Activated naive CD8-positive, alpha-beta T cell (primary cell): ENCODE results near the gene PPP1R12C.
"Not testable (repeated sequence)": the region's sequence is repeated elsewhere in the genome, so short reads cannot be mapped to it uniquely, and the experiment has no call there.

ENCODE experiments used
- H3K27ac Mint-ChIP-seq: one replicate; pipeline ENCODE4 v1.8.0; 2021; ENCODE audit warnings: mixed read lengths
- H3K27me3 Mint-ChIP-seq: one replicate; pipeline ENCODE4 v1.8.0; 2021; ENCODE audit warnings: mixed read lengths
- H3K36me3 Mint-ChIP-seq: one replicate; pipeline ENCODE4 v1.8.0; 2021; ENCODE audit warnings: mixed read lengths
- H3K4me1 Mint-ChIP-seq: one replicate; pipeline ENCODE4 v1.8.0; 2021; ENCODE audit warnings: low read depth, mixed read lengths
- H3K4me3 Mint-ChIP-seq: one replicate; pipeline ENCODE4 v1.8.0; 2021; ENCODE audit warnings: mild to moderate bottlenecking, mixed read lengths
- H3K9me3 Mint-ChIP-seq: one replicate; pipeline ENCODE4 v1.8.0; 2021; ENCODE audit warnings: low read depth, mixed read lengths

The PPP1R12C gene

DNA sequence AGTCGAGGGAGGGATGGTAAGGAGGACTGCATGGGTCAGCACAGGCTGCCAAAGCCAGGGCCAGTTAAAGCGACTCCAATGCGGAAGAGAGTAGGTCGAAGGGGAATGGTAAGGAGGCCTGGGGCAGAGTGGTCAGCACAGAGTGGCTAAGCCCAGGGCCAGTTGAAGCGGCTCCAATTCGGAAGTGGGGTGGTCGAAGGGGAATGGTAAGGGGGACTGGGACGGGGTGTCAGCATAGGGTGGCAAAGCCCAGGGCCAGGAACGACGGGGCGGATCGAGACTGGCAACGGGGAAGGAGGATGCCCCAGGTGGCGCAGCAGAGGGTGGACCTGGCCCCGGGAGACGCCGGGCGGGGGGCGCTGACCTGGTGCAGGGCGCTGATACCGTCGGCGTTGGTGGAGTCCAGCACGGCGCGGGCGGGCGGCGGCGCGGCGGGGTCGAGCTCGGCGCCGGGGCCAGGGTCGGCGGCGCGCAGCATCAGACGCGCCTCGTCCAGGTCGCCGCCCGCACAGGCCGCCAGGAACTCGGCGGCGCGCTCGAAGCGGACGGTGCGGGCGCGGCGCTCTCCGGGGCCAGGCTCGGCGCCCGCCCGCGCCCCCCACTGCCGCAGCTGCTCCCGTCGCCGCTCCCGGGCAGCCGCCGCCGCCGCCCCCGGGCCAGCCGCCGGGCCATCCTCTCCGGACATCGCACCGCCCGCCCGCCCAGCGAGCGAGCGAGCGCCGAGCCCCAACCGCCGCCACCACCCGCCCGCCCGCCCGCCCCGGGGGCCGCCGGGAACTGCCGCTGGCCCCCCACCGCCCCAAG is at the start of gene PPP1R12C:
PPP1R12C (minus strand) TSS at position 779 of the 804 bp plus-strand sequence; CDS start at position 685, 94 bp downstream.
- H3K27ac Mint-ChIP-seq = peak within 1 kb of the TSS; percentile 90
- no peaks in the 10 kb centered on the region for H3K36me3 Mint-ChIP-seq
- H3K4me3 Mint-ChIP-seq = peak within 1 kb of the TSS; percentile 99
- H3K4me1 Mint-ChIP-seq = peaks cover 29% of the 10 kb centered on the region
- no peaks in the 10 kb centered on the region for H3K9me3 Mint-ChIP-seq
- H3K27me3 Mint-ChIP-seq = no peaks in the 10 kb centered on the region

DNA sequence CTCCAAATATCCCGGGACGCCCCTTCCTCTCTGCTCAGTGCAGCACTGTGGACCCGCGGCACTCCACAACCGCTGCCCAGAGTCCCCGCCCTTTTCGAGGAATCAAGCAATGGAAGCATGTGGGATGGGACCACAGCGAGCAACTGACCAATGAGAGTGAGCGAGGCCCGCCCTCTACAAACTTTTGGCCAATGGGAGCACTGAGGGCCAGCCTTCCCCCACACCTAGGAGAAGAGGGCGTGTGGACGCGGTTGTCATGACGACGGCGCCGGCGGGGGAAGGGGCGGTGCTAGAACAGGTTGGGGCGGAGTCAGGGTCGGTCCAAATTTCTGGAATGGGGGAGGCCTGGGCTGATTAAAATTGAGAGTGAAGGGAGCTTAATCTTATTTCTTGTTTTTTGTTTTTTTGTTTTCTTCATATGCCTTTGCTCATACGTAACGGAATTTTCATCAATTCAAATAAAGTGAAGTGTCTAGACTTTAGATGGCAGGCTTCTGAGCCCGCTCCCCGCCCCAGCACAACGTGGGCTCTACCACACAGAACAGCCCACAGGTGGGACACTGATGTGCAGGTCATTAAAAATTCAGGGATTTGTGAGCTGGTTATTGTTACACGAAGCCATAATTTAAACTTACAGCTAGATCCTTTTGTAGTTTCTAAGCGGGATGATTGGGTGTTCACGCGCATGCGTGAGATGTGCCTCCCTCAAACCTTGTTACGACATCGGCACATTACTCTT is 49.3 kb upstream of the PPP1R12C start, which contains the start of gene DNAAF3:
DNAAF3 (minus strand) TSS at position 84 of the 739 bp plus-strand sequence. CDS start 200 bp downstream, outside the sequence.
- Mint-ChIP-seq H3K27ac (peak within 1 kb of the TSS; percentile 23), H3K9me3 (no peaks in the 10 kb centered on the region), H3K4me3 (peak within 1 kb of the TSS; percentile 85), H3K36me3 (no peaks in the 10 kb centered on the region), H3K4me1 (peaks cover 11% of the 10 kb centered on the region), H3K27me3 (peaks cover 40% of the 10 kb centered on the region)

GRCh38 chr19:55165952-55166529 is 48.6 kb upstream of the PPP1R12C start:
- Mint-ChIP-seq H3K4me3 (peak overlapping the region; percentile 85), H3K4me1 (peaks cover 11% of the 10 kb centered on the region), H3K27ac (no peak overlapping the region)

GRCh38 chr19:55161571-55162322 is 44.3 kb upstream of the PPP1R12C start:
- Mint-ChIP-seq H3K27me3 (peaks cover 22% of the 10 kb centered on the region), H3K36me3 (no peaks in the 10 kb centered on the region)

More at GRCh38 chr19:55165952-55166529, 48.6 kb upstream of the PPP1R12C start:
- peaks cover 36% of the 10 kb centered on the region for H3K27me3 Mint-ChIP-seq
- no peaks in the 10 kb centered on the region for H3K36me3 Mint-ChIP-seq
- H3K9me3 Mint-ChIP-seq = no peaks in the 10 kb centered on the region

DNA sequence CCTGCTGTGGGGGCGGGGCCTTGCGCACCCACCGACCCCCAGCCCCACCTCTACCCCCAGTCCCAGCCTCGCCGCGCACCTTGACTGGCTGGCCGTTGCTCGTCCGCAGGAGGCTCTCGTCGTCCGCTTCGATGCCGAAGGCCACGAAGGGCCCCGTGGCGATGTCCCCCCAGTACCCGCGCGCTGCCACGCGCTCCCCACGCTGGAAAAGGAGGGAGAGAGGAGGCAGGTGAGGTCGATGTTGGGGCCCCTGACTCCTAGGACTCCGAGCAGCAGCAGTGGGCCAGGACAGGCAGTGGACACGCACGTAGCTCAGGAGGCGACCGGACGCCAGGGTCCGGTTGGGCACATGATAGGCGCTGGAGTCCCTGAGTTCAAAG is 43.5 kb upstream of the PPP1R12C start:
- Mint-ChIP-seq H3K27me3 (peaks cover 17% of the 10 kb centered on the region), H3K4me3 (no peak overlapping the region)

More at GRCh38 chr19:55161571-55162322, 44.3 kb upstream of the PPP1R12C start:
- no peak overlapping the region for H3K27ac Mint-ChIP-seq
- H3K4me1 Mint-ChIP-seq = peaks cover 11% of the 10 kb centered on the region
- no peak overlapping the region for H3K4me3 Mint-ChIP-seq
- no peaks in the 10 kb centered on the region for H3K9me3 Mint-ChIP-seq

GRCh38 chr19:55160128-55160985 is 42.9 kb upstream of the PPP1R12C start:
- no peak overlapping the region for H3K27ac Mint-ChIP-seq
- H3K27me3 Mint-ChIP-seq = peaks cover 13% of the 10 kb centered on the region
- peak overlapping the region; percentile 53 for H3K4me3 Mint-ChIP-seq
- H3K4me1 Mint-ChIP-seq = peaks cover 10% of the 10 kb centered on the region
- no peaks in the 10 kb centered on the region for H3K9me3 Mint-ChIP-seq
- H3K36me3 Mint-ChIP-seq = no peaks in the 10 kb centered on the region

More for the DNA sequence above, 43.5 kb upstream of the PPP1R12C start:
- Mint-ChIP-seq H3K27ac (no peak overlapping the region), H3K4me1 (peaks cover 10% of the 10 kb centered on the region), H3K9me3 (no peaks in the 10 kb centered on the region), H3K36me3 (no peaks in the 10 kb centered on the region)

DNA sequence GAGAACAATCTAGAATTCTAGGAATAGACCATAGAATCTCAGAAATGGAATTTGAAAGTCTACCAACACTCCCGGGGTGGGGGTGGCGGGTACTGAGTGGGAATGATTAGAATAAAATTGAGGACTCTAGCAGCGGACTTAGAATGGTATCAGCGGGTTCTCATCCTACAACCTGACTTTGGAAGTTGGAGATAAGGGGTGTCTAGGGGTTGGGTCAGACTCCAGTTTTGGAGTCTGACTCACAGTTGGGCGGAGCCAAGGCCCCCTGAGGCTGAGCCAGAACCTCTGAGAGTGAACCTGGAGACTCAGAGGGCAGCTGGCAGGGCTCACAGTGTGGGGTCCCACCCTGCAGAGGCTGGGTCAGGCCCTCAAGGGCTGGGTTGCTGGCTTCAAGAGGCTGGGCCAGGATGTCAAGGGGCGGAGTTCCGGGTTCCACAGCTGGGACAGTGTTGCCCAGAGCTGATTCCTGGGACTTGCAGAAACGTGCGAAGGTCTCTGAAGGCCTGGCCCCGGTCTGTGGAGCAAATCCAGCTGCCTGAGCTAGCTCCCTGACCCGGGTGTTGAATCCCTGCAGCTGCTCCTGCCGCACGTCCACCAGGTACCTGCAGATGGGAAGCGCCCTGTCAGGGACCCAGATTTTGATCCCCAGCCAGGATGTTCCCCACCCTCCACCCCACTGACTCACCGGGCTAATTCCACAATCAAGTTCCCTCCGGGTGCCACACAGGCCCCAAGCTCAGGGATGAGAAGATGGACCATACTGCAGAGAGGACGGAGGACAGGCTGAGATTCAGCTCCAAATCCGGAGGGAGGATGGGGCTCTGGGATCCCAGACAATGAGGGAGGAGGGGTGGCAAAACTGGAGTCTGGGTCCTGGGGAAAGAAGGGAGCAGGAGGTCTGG is 41.7 kb upstream of the PPP1R12C start:
- peaks cover 16% of the 10 kb centered on the region for H3K27me3 Mint-ChIP-seq
- H3K9me3 Mint-ChIP-seq = no peaks in the 10 kb centered on the region
- H3K4me1 Mint-ChIP-seq = peaks cover 16% of the 10 kb centered on the region
- H3K36me3 Mint-ChIP-seq = no peaks in the 10 kb centered on the region
- H3K4me3 Mint-ChIP-seq = no peak overlapping the region
- no peak overlapping the region for H3K27ac Mint-ChIP-seq

DNA sequence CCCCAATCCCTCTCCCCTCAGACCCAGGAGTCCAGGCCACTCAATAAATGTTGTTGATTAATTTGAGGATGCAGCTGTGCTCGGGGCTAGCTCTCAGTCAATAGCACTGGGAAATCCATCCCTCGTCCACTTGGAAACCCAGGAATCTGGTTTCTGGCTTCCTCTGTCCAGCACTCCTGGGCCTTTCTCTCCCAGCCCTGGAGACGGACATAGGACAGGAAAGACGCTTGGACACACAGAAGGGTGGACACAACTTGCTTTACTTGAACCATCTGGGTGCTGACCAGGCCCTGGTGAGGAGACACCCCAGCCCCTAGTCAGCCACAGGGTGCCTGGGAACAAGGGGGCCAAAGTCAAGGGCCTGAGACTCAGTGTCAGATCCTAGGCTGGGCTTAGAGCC is 41.0 kb upstream of the PPP1R12C start:
- H3K27ac Mint-ChIP-seq = no peak overlapping the region
- H3K4me3 Mint-ChIP-seq = no peak overlapping the region
- no peaks in the 10 kb centered on the region for H3K36me3 Mint-ChIP-seq
- H3K9me3 Mint-ChIP-seq = no peaks in the 10 kb centered on the region
- H3K4me1 Mint-ChIP-seq = peaks cover 20% of the 10 kb centered on the region
- H3K27me3 Mint-ChIP-seq = peaks cover 11% of the 10 kb centered on the region

- Mint-ChIP-seq H3K27me3 (peaks cover 10% of the 10 kb centered on the region), H3K36me3 (no peaks in the 10 kb centered on the region), H3K4me1 (peaks cover 21% of the 10 kb centered on the region), H3K4me3 (no peak within 1 kb of the TSS), H3K27ac (no peak within 1 kb of the TSS), H3K9me3 (peaks cover under 1% of the 10 kb centered on the region)
Measured at GRCh38 chr19:55157064-55157908, 39.8 kb upstream of the PPP1R12C start, which contains the start of gene TNNI3. Gene TNNI3, minus strand, starts transcription at chr19:55157732. Its CDS starts 143 bp downstream, at chr19:55157589.

- Mint-ChIP-seq H3K36me3 (no peaks in the 10 kb centered on the region), H3K9me3 (peaks cover 6% of the 10 kb centered on the region), H3K27me3 (peaks cover 10% of the 10 kb centered on the region), H3K4me3 (peak overlapping the region; percentile 17), H3K27ac (no peak overlapping the region), H3K4me1 (peaks cover 28% of the 10 kb centered on the region)
Measured at GRCh38 chr19:55156202-55157063, 39.0 kb upstream of the PPP1R12C start.

DNA sequence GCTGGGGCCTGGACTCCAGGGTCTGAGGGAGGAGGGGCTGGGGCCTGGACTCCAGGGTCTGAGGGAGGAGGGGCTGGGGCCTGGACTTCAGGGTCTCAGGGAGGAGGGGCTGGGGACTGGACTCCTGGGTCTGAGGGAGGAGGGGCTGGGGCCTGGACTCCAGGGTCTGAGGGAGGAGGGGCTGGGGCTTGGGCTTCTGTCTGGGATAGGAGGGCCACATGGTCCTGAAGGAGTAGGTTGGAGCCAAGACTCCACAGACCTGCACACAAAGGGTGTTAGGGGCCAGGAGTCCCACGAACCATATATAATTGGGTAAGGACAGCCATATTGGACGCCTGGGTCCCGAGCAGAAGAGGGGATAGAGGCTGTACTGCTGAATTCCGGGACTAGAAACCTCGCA is 38.3 kb upstream of the PPP1R12C start:
- Mint-ChIP-seq H3K4me3 (peak overlapping the region; percentile 17), H3K4me1 (peaks cover 29% of the 10 kb centered on the region)
- not testable (repeated sequence) for H3K27ac Mint-ChIP-seq, H3K27me3 Mint-ChIP-seq, H3K9me3 Mint-ChIP-seq, H3K36me3 Mint-ChIP-seq
